22Rv1 (cell line): ENCODE data around the gene CCL28.
"Not testable (repeated sequence)": the region's sequence is repeated elsewhere in the genome, so short reads cannot be mapped to it uniquely, and the experiment has no call there.

Experiments
- H3K27ac ChIP-seq: fragments of 450-650 bp; 2 replicates; pipeline ENCODE4 v1.5.1; 2017
- ZFX ChIP-seq: fragments of 450-650 bp; IDR thresholded peaks from 2 replicates; pipeline ENCODE4 v1.6.1; 2017; ENCODE audit warnings: antibody characterized with exemption, borderline replicate concordance
- TF ChIP-seq, protein P1 (sequence below): fragments of 450-650 bp; IDR thresholded peaks from 2 replicates; pipeline ENCODE4 v1.5.1; 2017; ENCODE audit warnings: mild to moderate bottlenecking

The CCL28 gene

DNA sequence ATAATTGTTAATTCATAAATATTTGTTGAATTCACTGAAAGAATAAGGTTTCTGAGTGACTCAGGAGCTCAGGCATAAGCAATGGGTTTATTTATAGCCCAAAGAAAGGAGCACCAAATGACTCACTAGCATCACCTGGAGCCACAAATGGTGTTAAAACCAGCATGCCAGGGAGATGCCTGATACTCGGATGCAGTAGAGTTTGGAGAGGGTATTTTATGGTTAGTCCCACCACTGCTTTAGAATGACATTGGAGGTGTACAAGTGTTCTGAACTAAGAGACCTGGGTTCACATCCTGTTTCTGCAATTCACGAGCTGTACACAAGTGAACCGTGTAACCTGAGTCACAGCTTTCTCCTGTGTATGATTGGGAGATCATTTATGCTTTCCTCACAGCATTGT is 25.2 kb downstream of the CCL28 start:
- H3K27ac ChIP-seq = no peak overlapping the region
- TF ChIP-seq ZFX = no peak
- TF ChIP-seq, protein P1, sequence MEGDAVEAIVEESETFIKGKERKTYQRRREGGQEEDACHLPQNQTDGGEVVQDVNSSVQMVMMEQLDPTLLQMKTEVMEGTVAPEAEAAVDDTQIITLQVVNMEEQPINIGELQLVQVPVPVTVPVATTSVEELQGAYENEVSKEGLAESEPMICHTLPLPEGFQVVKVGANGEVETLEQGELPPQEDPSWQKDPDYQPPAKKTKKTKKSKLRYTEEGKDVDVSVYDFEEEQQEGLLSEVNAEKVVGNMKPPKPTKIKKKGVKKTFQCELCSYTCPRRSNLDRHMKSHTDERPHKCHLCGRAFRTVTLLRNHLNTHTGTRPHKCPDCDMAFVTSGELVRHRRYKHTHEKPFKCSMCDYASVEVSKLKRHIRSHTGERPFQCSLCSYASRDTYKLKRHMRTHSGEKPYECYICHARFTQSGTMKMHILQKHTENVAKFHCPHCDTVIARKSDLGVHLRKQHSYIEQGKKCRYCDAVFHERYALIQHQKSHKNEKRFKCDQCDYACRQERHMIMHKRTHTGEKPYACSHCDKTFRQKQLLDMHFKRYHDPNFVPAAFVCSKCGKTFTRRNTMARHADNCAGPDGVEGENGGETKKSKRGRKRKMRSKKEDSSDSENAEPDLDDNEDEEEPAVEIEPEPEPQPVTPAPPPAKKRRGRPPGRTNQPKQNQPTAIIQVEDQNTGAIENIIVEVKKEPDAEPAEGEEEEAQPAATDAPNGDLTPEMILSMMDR = no peak

DNA sequence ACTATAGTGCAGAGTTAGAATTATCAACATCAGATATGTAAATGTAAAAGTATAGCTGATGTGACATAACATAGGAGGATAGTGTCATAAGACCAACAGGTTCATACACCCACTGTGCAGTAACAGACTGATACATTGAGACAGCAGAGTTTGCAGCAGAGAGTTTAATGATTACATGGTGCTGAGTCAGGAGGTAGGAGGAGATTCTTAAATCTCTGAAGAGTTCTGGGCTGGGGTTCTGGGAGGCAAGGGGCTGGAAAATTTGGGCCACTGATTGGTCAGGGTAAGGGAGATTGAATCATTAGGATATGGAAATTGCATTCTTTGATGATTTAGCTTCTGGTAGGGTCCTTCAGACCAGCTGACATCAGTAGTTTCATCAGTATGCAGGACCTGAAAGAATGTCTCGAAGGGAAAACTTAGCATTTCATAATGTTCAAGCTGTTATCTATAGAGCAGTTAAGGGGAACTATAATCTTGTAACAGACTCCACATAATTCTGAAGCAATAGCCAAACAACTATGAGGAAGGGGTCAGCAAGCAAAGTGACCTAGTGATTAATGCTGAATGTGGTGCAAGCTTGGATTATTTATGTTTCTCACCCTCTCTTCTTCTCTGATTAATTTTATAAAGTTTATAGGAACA is 35.6 kb downstream of the CCL28 start:
- H3K27ac ChIP-seq = no peak overlapping the region
- TF ChIP-seq, protein P1 = no peak
- no peak for TF ChIP-seq ZFX

DNA sequence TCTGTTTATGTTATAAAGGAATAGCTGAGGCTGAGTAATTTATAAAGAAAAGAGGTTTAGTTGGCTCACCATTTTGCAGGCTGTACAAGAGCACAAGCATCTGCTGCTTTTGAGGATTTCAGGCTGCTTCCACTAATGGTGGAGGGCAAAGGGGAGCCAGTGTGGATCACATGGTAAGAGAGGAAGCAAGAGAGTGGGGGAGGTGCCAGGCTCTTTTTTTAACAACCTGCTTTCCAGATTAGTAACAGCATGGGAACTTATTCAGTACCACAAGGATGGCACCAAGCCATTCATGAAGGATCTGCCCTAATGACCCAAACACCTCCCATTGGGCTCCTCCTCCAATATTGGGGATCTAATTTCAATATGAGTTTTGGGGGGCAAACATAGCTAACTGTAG is 40.4 kb downstream of the CCL28 start:
- TF ChIP-seq, protein P1 = no peak
- TF ChIP-seq ZFX = no peak
- no peak overlapping the region for H3K27ac ChIP-seq

- TF ChIP-seq, protein P1 = no peak
- no peak for TF ChIP-seq ZFX
- no peak overlapping the region for H3K27ac ChIP-seq
These were observed 41.8 kb downstream of the CCL28 start for GRCh38 chr5:43370352-43370751.

- no peak overlapping the region for H3K27ac ChIP-seq
- no peak for TF ChIP-seq ZFX
- TF ChIP-seq, protein P1 = no peak
These were observed 42.5 kb downstream of the CCL28 start for GRCh38 chr5:43369651-43370050.

GRCh38 chr5:43367909-43368669 is 44.1 kb downstream of the CCL28 start:
- TF ChIP-seq ZFX = no peak
- TF ChIP-seq, protein P1 = no peak
- H3K27ac ChIP-seq = no peak overlapping the region

DNA sequence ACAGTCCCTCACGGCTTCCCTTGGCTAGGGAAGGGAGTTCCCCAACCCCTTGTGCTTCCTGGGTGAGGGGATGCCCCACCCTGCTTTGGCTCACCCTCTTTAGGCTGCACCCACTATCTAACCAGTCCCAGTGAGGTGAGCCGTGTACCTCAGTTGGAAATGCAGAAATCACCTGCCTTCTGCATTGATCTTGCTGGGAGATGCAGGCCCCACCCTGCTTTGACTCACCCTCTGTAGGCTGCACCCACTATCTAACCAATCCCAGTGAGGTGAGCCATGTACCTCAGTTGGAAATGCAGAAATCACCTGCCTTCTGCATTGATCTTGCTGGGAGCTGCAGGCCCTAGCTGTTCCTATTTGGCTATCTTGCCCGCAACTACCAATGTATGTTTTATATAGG is 44.7 kb downstream of the CCL28 start:
- H3K27ac ChIP-seq = no peak overlapping the region
- TF ChIP-seq, protein P1 = no peak
- no peak for TF ChIP-seq ZFX

DNA sequence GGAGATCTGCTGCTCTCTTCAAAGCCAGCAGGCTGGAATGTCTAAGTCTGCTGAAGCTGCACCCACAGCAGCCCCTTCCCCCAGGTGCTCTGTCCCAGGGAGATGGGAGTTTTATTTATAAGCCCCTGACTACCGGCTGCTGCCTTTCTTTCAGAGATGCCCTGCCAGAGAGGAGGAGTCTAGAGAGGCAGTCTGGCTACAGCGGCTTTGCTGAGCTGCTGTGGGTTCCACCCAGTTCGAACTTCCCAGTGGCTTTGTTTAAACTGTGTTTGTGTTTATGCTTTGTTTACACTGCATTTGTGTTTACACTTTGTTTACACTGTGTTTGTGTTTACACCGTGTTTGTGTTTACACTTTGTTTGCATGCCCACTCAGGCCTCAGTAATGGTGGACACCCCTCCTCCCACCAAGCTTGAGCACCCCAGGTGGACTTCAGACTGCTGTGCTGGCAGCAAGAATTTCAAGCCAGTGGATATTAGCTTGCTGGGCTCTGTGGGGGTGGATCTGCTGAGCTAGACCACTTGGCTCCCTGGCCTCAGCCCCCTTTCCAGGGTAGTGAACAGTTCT is 45.4 kb downstream of the CCL28 start:
- not testable (repeated sequence) for H3K27ac ChIP-seq

DNA sequence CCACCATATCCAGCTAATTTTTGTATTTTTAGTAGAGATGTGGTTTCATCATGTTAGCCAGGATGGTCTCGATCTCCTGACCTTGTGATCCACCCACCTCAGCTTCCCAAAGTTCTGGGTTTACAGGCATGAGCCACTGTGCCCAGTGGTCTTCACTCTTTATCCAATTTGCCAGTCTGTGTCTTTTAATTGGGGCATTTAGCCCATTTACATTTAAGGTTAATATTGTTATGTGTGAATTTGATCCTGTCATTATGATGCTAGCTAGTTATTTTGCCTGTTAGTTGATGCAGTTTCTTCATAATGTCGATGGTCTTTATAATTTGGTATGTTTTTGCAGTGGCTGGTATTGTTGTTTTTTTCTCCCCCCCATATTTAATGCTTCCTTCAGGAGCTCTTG is 47.0 kb downstream of the CCL28 start:
- not testable (repeated sequence) for H3K27ac ChIP-seq
